ENCODE results near the gene STON1. TPM values are rescaled to one million over a fixed set of nuclear protein-coding genes. Genes with fewer than 3 reads are reported as not detected.

The STON1 gene
- total and polyA plus RNA-seq, 2 donors (not counting 3 experiments of a cell fraction or from before 2014, with no cell fraction given), result 6.3 to 12.1 TPM

DNA sequence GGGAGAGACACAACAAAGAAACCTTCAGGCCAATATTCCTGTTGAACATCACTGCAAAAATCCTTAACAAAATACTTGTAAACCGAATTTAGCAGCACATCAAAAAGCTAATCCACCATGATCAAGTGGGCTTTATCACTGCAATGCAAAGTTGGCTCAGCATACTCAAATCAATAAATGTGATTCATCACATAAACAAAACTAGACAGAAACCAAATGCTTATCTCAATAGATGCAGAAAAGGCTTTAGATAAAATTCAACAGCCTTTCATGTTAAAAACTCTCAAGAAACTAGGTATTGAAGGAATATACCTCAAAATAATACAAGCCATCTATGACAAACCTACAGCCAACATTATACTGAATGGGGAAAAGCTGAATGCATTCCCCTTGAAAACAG is 108.3 kb downstream of the STON1 start:
- no peak for DNase-seq (ENCODE audit: low read depth, low spot score)
- no peaks in the 10 kb centered on the region for H3K79me2 ChIP-seq (ENCODE audit: control insufficient read depth, insufficient read depth, low read length)
- no peaks in the 10 kb centered on the region for H3K27me3 ChIP-seq (ENCODE audit: control insufficient read depth in 2 of 2, insufficient read depth in 2 of 2, low read length in 2 of 2)
- H3K4me1 ChIP-seq (ENCODE audit: control insufficient read depth, extremely low read depth, insufficient read depth, low read length), result no peaks in the 10 kb centered on the region
- H4K20me1 ChIP-seq (replicated peaks; ENCODE audit: control insufficient read depth, extremely low read depth, insufficient read depth, low read length), result no peaks in the 10 kb centered on the region
- H2AFZ ChIP-seq (ENCODE audit: low read depth, low read length), result no peak overlapping the region
- no TSS peak for BruUV-seq (replicated peaks)
- H3K4me2 ChIP-seq (ENCODE audit: insufficient read depth, low read length), result no peak overlapping the region
- no peak overlapping the region for H3K4me3 ChIP-seq (replicated peaks in 1 of 3; ENCODE audit: insufficient read depth in 1 of 3, low read depth in 1 of 3, low read length in 3 of 3)
- dilution Hi-C loops (cut with MboI; ENCODE audit: extremely low pct_ligation_motif_present, low sequenced_read_pairs), result no loop called here
- H3K9me1 ChIP-seq (replicated peaks; ENCODE audit: control insufficient read depth, extremely low read depth, insufficient read depth, low read length), result no peaks in the 10 kb centered on the region
- no peak overlapping the region for H3K27ac ChIP-seq (ENCODE audit: insufficient read depth, low read depth, low read length)
- H3K9me3 ChIP-seq (replicated peaks; ENCODE audit: control insufficient read depth, insufficient read depth, low read length), result no peaks in the 10 kb centered on the region
- TF ChIP-seq GATA2 (IDR thresholded peaks at IDR 0.05; ENCODE audit: insufficient read depth, insufficient read length, low read depth, low read length) (no peak), MYC (IDR thresholded peaks at IDR 0.05; ENCODE audit: low read depth, low read length) (no peak), POLR2A (IDR thresholded peaks at IDR 0.05; ENCODE audit: low read depth, low read length) (no peak), EZH2 (IDR thresholded peaks at IDR 0.05; ENCODE audit: borderline replicate concordance, low read depth, low read length, severe bottlenecking) (no peak), JUN (IDR thresholded peaks at IDR 0.05; ENCODE audit: borderline replicate concordance, insufficient read depth, insufficient read length, low read depth) (no peak), FOS (IDR thresholded peaks at IDR 0.05; ENCODE audit: borderline replicate concordance, insufficient read depth, low read length) (no peak), POLR2AphosphoS5 (IDR thresholded peaks at IDR 0.05; ENCODE audit: insufficient read depth, low read depth, low read length) (no peak)
- TF ChIP-seq, protein P1, sequence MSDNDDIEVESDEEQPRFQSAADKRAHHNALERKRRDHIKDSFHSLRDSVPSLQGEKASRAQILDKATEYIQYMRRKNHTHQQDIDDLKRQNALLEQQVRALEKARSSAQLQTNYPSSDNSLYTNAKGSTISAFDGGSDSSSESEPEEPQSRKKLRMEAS (IDR thresholded peaks at IDR 0.05; ENCODE audit: insufficient read depth, insufficient read length), result no peak
- TF ChIP-seq, protein P2, sequence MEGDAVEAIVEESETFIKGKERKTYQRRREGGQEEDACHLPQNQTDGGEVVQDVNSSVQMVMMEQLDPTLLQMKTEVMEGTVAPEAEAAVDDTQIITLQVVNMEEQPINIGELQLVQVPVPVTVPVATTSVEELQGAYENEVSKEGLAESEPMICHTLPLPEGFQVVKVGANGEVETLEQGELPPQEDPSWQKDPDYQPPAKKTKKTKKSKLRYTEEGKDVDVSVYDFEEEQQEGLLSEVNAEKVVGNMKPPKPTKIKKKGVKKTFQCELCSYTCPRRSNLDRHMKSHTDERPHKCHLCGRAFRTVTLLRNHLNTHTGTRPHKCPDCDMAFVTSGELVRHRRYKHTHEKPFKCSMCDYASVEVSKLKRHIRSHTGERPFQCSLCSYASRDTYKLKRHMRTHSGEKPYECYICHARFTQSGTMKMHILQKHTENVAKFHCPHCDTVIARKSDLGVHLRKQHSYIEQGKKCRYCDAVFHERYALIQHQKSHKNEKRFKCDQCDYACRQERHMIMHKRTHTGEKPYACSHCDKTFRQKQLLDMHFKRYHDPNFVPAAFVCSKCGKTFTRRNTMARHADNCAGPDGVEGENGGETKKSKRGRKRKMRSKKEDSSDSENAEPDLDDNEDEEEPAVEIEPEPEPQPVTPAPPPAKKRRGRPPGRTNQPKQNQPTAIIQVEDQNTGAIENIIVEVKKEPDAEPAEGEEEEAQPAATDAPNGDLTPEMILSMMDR (IDR thresholded peaks at IDR 0.05; ENCODE audit: extremely low read depth in 1 of 2, insufficient read depth in 1 of 2, low read depth in 1 of 2, low read length in 2 of 2), result no peak
- H3K9ac ChIP-seq (replicated peaks; ENCODE audit: extremely low read depth, insufficient read depth, low read length), result no peak overlapping the region
- CTCF ChIA-PET, result no interaction called here
- no peaks in the 10 kb centered on the region for H3K36me3 ChIP-seq (ENCODE audit: control insufficient read depth in 2 of 2, extremely low read depth in 1 of 2, insufficient read depth in 2 of 2, low read length in 2 of 2)
- POLR2A ChIA-PET, result no interaction called here
- no peak for FAIRE-seq
- intact Hi-C loops (cut with micrococcal nuclease), result no loop called here

Small RNA genes lying within 50 kb of the gene (small RNA-seq; reads per million reads assigned to genes)
- gene RNU6-282P (ENCODE audit: insufficient read depth, insufficient read length, low read depth, low replicate concordance) (not detected), gene TPT1P11 (ENCODE audit: insufficient read depth, insufficient read length, low read depth, low replicate concordance) (not detected)

Other genes with a start within 250 kb of the STON1 start
- gene FOXN2, start 215.5 kb upstream of the STON1 start, total RNA-seq, result 23.8 and 24.6 TPM in 2 replicates
- 4.3 and 5.5 TPM in 2 replicates for gene FOXN2, start 215.5 kb upstream of the STON1 start, polyA plus RNA-seq
- gene PPP1R21, start 89.4 kb upstream of the STON1 start, total RNA-seq, result 19.4 and 20.4 TPM in 2 replicates
- gene PPP1R21, start 89.4 kb upstream of the STON1 start, polyA plus RNA-seq, result 9.9 and 13.3 TPM in 2 replicates
- not detected in 2 replicates for gene GTF2A1L, start 87.7 kb downstream of the STON1 start, total RNA-seq
- 0.46 and 0.49 TPM in 2 replicates for gene GTF2A1L, start 87.7 kb downstream of the STON1 start, polyA plus RNA-seq
- gene LHCGR, start 225.6 kb downstream of the STON1 start, total RNA-seq, result not detected in 2 replicates
- gene LHCGR, start 225.6 kb downstream of the STON1 start, polyA plus RNA-seq, result not detected in 2 replicates

All from endothelial cell of umbilical vein (primary cell).